HEK293T (cell line): Measurements from ENCODE around the gene PRCD.

ENCODE experiments used
- ARNT ChIP-seq: fragments of 450-650 bp; IDR thresholded peaks from 2 replicates; pipeline ENCODE4 v1.6.1; 2017; ENCODE audit warnings: mild to moderate bottlenecking
- BHLHE40 ChIP-seq: fragments of 450-650 bp; IDR thresholded peaks from 2 replicates; pipeline ENCODE4 v1.6.1; 2016; ENCODE audit warnings: mild to moderate bottlenecking, moderate library complexity, borderline replicate concordance
- ELF4 ChIP-seq: fragments of 450-650 bp; IDR thresholded peaks from 2 replicates; pipeline ENCODE4 v1.6.1; 2017; ENCODE audit warnings: antibody characterized with exemption
- FOXA1 ChIP-seq: fragments of 450-650 bp; IDR thresholded peaks from 2 replicates; pipeline ENCODE4 v1.6.1; 2016; ENCODE audit warnings: mild to moderate bottlenecking
- FOXK2 ChIP-seq: fragments of 450-650 bp; IDR thresholded peaks from 2 replicates; pipeline ENCODE4 v1.6.1; 2016; ENCODE audit warnings: mild to moderate bottlenecking
- FOXM1 ChIP-seq: fragments of 450-650 bp; IDR thresholded peaks from 2 replicates; pipeline ENCODE4 v1.6.1; 2017; ENCODE audit warnings: mild to moderate bottlenecking, borderline replicate concordance
- HDGF ChIP-seq: fragments of 450-650 bp; IDR thresholded peaks from 2 replicates; pipeline ENCODE4 v1.6.1; 2017; ENCODE audit warnings: antibody characterized with exemption, borderline replicate concordance
- L3MBTL2 ChIP-seq: fragments of 450-650 bp; conservative IDR thresholded peaks from 2 replicates; pipeline ENCODE4 v1.6.1; 2016; ENCODE audit warnings: mild to moderate bottlenecking
- LEF1 ChIP-seq: fragments of 450-650 bp; IDR thresholded peaks from 2 replicates; pipeline ENCODE4 v1.6.1; 2017; ENCODE audit warnings: mild to moderate bottlenecking, borderline replicate concordance
- NFRKB ChIP-seq: fragments of 450-650 bp; IDR thresholded peaks from 2 replicates; pipeline ENCODE4 v1.6.1; 2016; ENCODE audit warnings: mild to moderate bottlenecking, moderate library complexity
- SP1 ChIP-seq: fragments of 450-650 bp; IDR thresholded peaks from 2 replicates; pipeline ENCODE4 v1.6.1; 2017
- SUZ12 ChIP-seq: fragments of 450-650 bp; IDR thresholded peaks from 2 replicates; pipeline ENCODE4 v1.6.1; 2016; ENCODE audit warnings: mild to moderate bottlenecking
- ZNF384 ChIP-seq: fragments of 450-650 bp; IDR thresholded peaks from 2 replicates; pipeline ENCODE4 v1.6.1; 2016

- TF ChIP-seq FOXM1 (no peak), NFRKB (no peak), SP1 (no peak), FOXA1 (no peak), L3MBTL2 (no peak), HDGF (no peak), LEF1 (no peak), BHLHE40 (no peak), FOXK2 (no peak), ARNT (no peak), SUZ12 (no peak), ELF4 (no peak), ZNF384 (no peak)
These were observed 7.7 kb upstream of the PRCD start for GRCh38 chr17:76532072-76532651.
